Mesenchymal stem cell (in vitro differentiated cells and primary cell): Measurements from ENCODE around the gene AKT1.

Experiments
- DNase-seq: peaks from one replicate; pipeline ENCODE4 v3.0.0-alpha.2; 2013
- H2AFZ ChIP-seq: one replicate; pipeline ENCODE4 v1.6.1; 2013; ENCODE audit warnings: low read depth, mild to moderate bottlenecking, control low read depth, inconsistent platforms, low read length, moderate library complexity
- H2AK5ac ChIP-seq: 2 replicates; pipeline ENCODE4 v1.6.1; 2013; ENCODE audit warnings: low read length, moderate library complexity, mild to moderate bottlenecking, inconsistent platforms; ENCODE audit not compliant: severe bottlenecking
- H2BK120ac ChIP-seq: one replicate; pipeline ENCODE4 v1.6.1; 2013; ENCODE audit warnings: low read depth, mild to moderate bottlenecking, inconsistent platforms, low read length, moderate library complexity
- H2BK12ac ChIP-seq, 2 experiments: one replicate each; pipeline ENCODE4 v1.6.1; 2013; ENCODE audit warnings: inconsistent platforms in 2 of 2, low read length in 2 of 2, mild to moderate bottlenecking in 2 of 2, moderate library complexity in 2 of 2, control low read depth in 1 of 2
- H2BK15ac ChIP-seq: one replicate; pipeline ENCODE4 v1.6.1; 2013; ENCODE audit warnings: mild to moderate bottlenecking, low read depth, inconsistent platforms; ENCODE audit not compliant: poor library complexity, severe bottlenecking
- H2BK5ac ChIP-seq: 2 replicates; pipeline ENCODE4 v1.6.1; 2013; ENCODE audit warnings: low read depth, mild to moderate bottlenecking, low read length, control low read depth, inconsistent platforms; ENCODE audit not compliant: poor library complexity, severe bottlenecking
- H3K14ac ChIP-seq, 2 experiments: one replicate each; pipeline ENCODE4 v1.6.1; 2013; ENCODE audit warnings: inconsistent platforms in 2 of 2, low read length in 2 of 2, control low read depth in 1 of 2, mild to moderate bottlenecking in 1 of 2, moderate library complexity in 1 of 2
- H3K18ac ChIP-seq, 2 experiments: one replicate each; pipeline ENCODE4 v1.6.1; 2013; ENCODE audit warnings: inconsistent platforms in 2 of 2, low read length in 2 of 2, control low read depth in 1 of 2, low read depth in 1 of 2, mild to moderate bottlenecking in 1 of 2
- H3K23ac ChIP-seq, 2 experiments: one replicate each; pipeline ENCODE4 v1.6.1; 2013; ENCODE audit warnings: inconsistent platforms in 2 of 2, low read length in 2 of 2, mild to moderate bottlenecking in 2 of 2, moderate library complexity in 2 of 2, control low read depth in 1 of 2
- H3K27ac ChIP-seq: 2 replicates; pipeline ENCODE4 v1.5.1; 2013; ENCODE audit warnings: mild to moderate bottlenecking, moderate library complexity, low read length, control low read depth, inconsistent platforms; ENCODE audit not compliant: poor library complexity, severe bottlenecking
- H3K27me3 ChIP-seq, 2 experiments: 2 replicates each; pipeline versions ENCODE4 v1.6.1 to v1.7.0; 2013; ENCODE audit warnings: low read length in 2 of 2, mild to moderate bottlenecking in 2 of 2, moderate library complexity in 2 of 2, control low read depth in 1 of 2, inconsistent platforms in 1 of 2; ENCODE audit not compliant: control insufficient read depth in 1 of 2, insufficient read depth in 1 of 2
- H3K36me3 ChIP-seq, 2 experiments: 2 replicates each; pipeline versions ENCODE4 v1.6.1 to v1.7.0; 2013; ENCODE audit warnings: low read length in 2 of 2, control low read depth in 1 of 2, inconsistent platforms in 1 of 2, low read depth in 1 of 2, mild to moderate bottlenecking in 1 of 2; ENCODE audit not compliant: insufficient read depth in 2 of 2, control insufficient read depth in 1 of 2
- H3K4ac ChIP-seq, 2 experiments: one replicate each; pipeline ENCODE4 v1.6.1; 2013; ENCODE audit warnings: inconsistent platforms in 2 of 2, low read length in 2 of 2, mild to moderate bottlenecking in 2 of 2, moderate library complexity in 2 of 2, control low read depth in 1 of 2, low read depth in 1 of 2
- H3K4me1 ChIP-seq: 2 replicates; pipeline ENCODE4 v1.6.1; 2013; ENCODE audit warnings: low read depth, low read length, control low read depth; ENCODE audit not compliant: control insufficient read depth, insufficient read depth
- H3K4me2 ChIP-seq: 2 replicates; pipeline ENCODE4 v1.6.1; 2013; ENCODE audit warnings: low read length, mild to moderate bottlenecking, inconsistent platforms; ENCODE audit not compliant: poor library complexity, severe bottlenecking
- H3K4me3 ChIP-seq, 2 experiments: 2 replicates each; pipeline versions ENCODE4 v1.5.1 to v1.7.0; 2013; ENCODE audit warnings: low read length in 2 of 2, mild to moderate bottlenecking in 2 of 2, control low read depth in 1 of 2, low read depth in 1 of 2; ENCODE audit not compliant: insufficient read depth in 1 of 2
- H3K79me1 ChIP-seq: replicated peaks from 2 replicates; pipeline ENCODE4 v1.6.1; 2013; ENCODE audit warnings: mild to moderate bottlenecking, control low read depth, low read length, inconsistent platforms; ENCODE audit not compliant: poor library complexity, severe bottlenecking
- H3K9ac ChIP-seq: 2 replicates; pipeline ENCODE4 v1.7.0; 2013; ENCODE audit warnings: mild to moderate bottlenecking, low read length, moderate library complexity
- H3K9me3 ChIP-seq: 2 replicates; pipeline ENCODE4 v1.7.0; 2013; ENCODE audit warnings: mild to moderate bottlenecking, low read length; ENCODE audit not compliant: control insufficient read depth
- H4K8ac ChIP-seq: one replicate; pipeline ENCODE4 v1.6.1; 2013; ENCODE audit warnings: inconsistent platforms, mild to moderate bottlenecking, low read length, moderate library complexity
- H4K91ac ChIP-seq: one replicate; pipeline ENCODE4 v1.6.1; 2013; ENCODE audit warnings: mild to moderate bottlenecking, low read length, inconsistent platforms
- WGBS: methylation state at CpG from one replicate; pipeline ENCODE4 v1.1.7; 2013; ENCODE audit warnings: mixed read lengths; 5-methylcytosine and 5-hydroxymethylcytosine counted together

AKT1 gene

DNA sequence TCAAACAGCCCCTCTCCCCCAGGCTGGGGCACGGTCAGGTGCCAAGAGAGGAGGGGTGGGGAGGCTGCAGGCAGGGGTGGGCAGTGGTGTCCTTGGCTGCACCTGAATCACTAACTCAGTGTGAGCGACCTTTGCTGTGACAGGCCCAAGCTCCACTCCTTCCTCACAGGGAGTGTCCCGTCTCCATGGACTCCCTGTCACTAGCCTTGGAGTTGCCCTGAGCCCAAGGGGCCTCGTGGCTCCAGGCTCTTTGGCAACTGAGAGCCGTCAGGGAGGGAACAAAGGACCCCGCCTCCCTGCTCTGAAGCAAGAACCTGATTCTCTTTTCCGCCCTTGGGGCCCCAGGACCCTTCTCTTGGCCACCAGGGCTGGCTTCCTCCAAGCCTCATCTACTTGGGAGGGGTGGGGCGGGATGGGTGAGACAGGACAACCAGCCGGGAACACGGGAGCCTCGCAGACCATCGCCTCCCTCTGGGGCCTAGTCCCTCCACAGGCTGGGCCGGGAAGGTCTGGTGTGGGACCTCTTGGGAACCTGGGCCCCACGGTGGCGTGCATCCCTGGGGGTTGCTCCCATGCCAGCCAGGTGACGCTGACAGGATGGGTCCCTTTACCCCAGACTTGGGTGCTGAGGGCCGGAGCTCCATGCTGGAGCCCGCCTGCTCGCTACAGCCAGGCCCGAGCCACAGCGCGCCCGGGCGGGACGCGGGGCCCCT lies 72.5 kb downstream of the AKT1 start:
- Histone ChIP-seq H2BK120ac (peak overlapping the region; percentile 39), H3K18ac (peak overlapping the region; percentile 11 to 80), H3K27ac (no peak overlapping the region), H3K14ac (peak overlapping the region in 1 of 2 experiments; percentile 12), H3K9ac (no peak overlapping the region), H2AK5ac (no peak overlapping the region), H2AFZ (no peak overlapping the region), H3K4ac (peak overlapping the region; percentile 26 to 30), H2BK12ac (peak overlapping the region; percentile 11 to 38), H3K4me3 (peak overlapping the region; percentile 11 to 79), H3K79me1 (peaks cover 6% of the 10 kb centered on the region), H2BK5ac (no peak overlapping the region), H2BK15ac (no peak overlapping the region), H3K4me1 (peaks cover 48% of the 10 kb centered on the region), H3K23ac (no peak overlapping the region), H4K8ac (peak overlapping the region; percentile 66), H4K91ac (no peak overlapping the region), H3K4me2 (peak overlapping the region; percentile 75), H3K27me3 (peaks cover 14 to 22% of the 10 kb centered on the region in 2 experiments), H3K9me3 (no peaks in the 10 kb centered on the region), H3K36me3 (peaks cover 24 to 40% of the 10 kb centered on the region in 2 experiments)
- WGBS: 59% methylated on average over 25 of the region's 26 CpGs
- no peak for DNase-seq

DNA sequence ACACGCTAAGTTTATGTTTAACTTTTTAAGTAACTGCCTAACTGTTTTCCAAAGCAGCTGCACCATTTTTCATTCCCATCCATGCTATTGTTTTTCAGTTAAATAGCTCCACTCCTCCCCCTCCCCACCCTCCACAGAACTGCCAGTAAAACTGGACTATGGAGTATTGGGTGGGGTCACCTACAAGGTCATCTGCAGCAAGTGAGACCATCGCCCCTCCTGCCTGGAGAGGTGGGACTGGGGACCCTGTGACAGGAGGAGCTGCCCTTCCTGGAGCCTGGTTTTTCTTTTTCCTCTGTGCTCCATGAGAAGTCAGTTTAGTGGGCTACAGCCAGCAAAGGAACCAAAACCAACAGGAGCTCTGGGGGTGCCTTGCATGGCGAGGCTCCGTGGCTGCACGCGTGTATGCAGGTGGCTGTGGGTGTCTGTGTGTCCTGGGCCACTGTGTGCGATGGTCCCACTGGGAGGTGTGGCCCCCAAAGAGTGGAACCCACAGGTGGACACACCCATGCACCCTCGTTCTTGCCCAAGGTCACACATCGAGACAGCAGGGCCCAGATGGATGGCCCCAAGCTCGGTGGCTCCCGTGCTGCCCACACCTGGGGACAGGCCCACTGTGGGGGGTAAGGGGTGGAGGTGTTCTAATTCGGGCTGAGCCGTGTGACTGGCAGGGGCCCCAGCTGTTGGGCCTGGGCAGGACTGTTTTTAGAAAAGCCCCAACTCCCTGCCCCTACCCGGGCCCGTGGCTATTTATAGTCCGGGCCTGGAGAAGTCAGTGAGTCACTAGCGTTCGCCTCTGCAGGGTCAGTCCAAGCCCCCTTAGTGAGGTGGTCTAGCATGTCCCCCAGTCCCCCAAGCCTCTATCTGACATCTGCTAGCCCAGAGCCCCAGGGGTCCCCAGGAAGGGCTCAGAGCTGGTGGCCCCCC lies 73.8 kb downstream of the AKT1 start:
- WGBS: 65% methylated on average over 17 of the region's 18 CpGs
- no peak overlapping the region for H2AK5ac ChIP-seq
- peak overlapping the region in 1 of 2 experiments; percentile 29 for H2BK12ac ChIP-seq
- H3K27me3 ChIP-seq: peaks cover 5 to 11% of the 10 kb centered on the region in 2 experiments
- no peak overlapping the region for H3K23ac ChIP-seq
- peak; percentile 73 for DNase-seq
- H4K91ac ChIP-seq: no peak overlapping the region
- no peak overlapping the region for H2BK15ac ChIP-seq
- peaks cover 47% of the 10 kb centered on the region for H3K4me1 ChIP-seq
- H3K4me3 ChIP-seq: no peak overlapping the region
- H2BK5ac ChIP-seq: no peak overlapping the region
- H3K4me2 ChIP-seq: no peak overlapping the region
- H3K9ac ChIP-seq: no peak overlapping the region
- peaks cover 11% of the 10 kb centered on the region for H3K79me1 ChIP-seq
- H2BK120ac ChIP-seq: no peak overlapping the region
- H2AFZ ChIP-seq: no peak overlapping the region
- H3K18ac ChIP-seq: peak overlapping the region in 1 of 2 experiments; percentile 75
- peak overlapping the region in 1 of 2 experiments; percentile 13 for H3K14ac ChIP-seq
- H3K4ac ChIP-seq: no peak overlapping the region
- H3K36me3 ChIP-seq: peaks cover 31 to 51% of the 10 kb centered on the region in 2 experiments
- H3K27ac ChIP-seq: no peak overlapping the region
- H3K9me3 ChIP-seq: no peaks in the 10 kb centered on the region
- no peak overlapping the region for H4K8ac ChIP-seq
